ENCODE measurements around the gene RAD52.

RAD52 gene

GRCh38 chr12:896031-896430 is 53.5 kb downstream of the RAD52 start:
- in situ Hi-C loops (cut with MboI; ENCODE audit: low sequenced_read_pairs, unreplicated experiment), result no loop called here

GRCh38 chr12:894226-894625 is 55.3 kb downstream of the RAD52 start:
- in situ Hi-C loops (cut with MboI; ENCODE audit: low sequenced_read_pairs, unreplicated experiment), result no loop called here
- no peak for TF ChIP-seq CTCF (IDR thresholded peaks at IDR 0.05; ENCODE audit: borderline replicate concordance, control extremely low read depth, extremely low read depth, insufficient read depth, missing control alignments)
- DNase-seq (ENCODE audit: low spot score), result no peak

More at GRCh38 chr12:896031-896430, 53.5 kb downstream of the RAD52 start:
- TF ChIP-seq CTCF (IDR thresholded peaks at IDR 0.05; ENCODE audit: borderline replicate concordance, control extremely low read depth, extremely low read depth, insufficient read depth, missing control alignments), result no peak
- DNase-seq (ENCODE audit: low spot score), result no peak

GRCh38 chr12:886206-886605 is 63.3 kb downstream of the RAD52 start:
- no peak for TF ChIP-seq CTCF (IDR thresholded peaks at IDR 0.05; ENCODE audit: borderline replicate concordance, control extremely low read depth, extremely low read depth, insufficient read depth, missing control alignments)
- in situ Hi-C loops (cut with MboI; ENCODE audit: low sequenced_read_pairs, unreplicated experiment), result no loop called here

GRCh38 chr12:885701-886100 is 63.8 kb downstream of the RAD52 start:
- TF ChIP-seq CTCF (IDR thresholded peaks at IDR 0.05; ENCODE audit: borderline replicate concordance, control extremely low read depth, extremely low read depth, insufficient read depth, missing control alignments), result no peak
- in situ Hi-C loops (cut with MboI; ENCODE audit: low sequenced_read_pairs, unreplicated experiment), result no loop called here
- no peak for DNase-seq (ENCODE audit: low spot score)

More at GRCh38 chr12:886206-886605, 63.3 kb downstream of the RAD52 start:
- DNase-seq (ENCODE audit: low spot score), result no peak

DNA sequence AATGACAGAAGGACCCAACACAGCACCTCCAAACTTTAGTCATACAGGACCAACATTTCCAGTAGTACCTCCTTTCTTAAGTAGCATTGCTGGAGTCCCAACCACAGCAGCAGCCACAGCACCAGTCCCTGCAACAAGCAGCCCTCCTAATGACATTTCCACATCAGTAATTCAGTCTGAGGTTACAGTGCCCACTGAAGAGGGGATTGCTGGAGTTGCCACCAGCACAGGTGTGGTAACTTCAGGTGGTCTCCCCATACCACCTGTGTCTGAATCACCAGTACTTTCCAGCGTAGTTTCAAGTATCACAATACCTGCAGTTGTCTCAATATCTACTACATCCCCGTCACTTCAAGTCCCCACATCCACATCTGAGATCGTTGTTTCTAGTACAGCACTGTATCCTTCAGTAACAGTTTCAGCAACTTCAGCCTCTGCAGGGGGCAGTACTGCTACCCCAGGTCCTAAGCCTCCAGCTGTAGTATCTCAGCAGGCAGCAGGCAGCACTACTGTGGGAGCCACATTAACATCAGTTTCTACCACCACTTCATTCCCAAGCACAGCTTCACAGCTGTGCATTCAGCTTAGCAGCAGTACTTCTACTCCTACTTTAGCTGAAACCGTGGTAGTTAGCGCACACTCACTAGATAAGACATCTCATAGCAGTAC is 64.6 kb downstream of the RAD52 start:
- no peak for DNase-seq (ENCODE audit: low spot score)
- TF ChIP-seq CTCF (IDR thresholded peaks at IDR 0.05; ENCODE audit: borderline replicate concordance, control extremely low read depth, extremely low read depth, insufficient read depth, missing control alignments), result no peak
- in situ Hi-C loops (cut with MboI; ENCODE audit: low sequenced_read_pairs, unreplicated experiment), result no loop called here

GRCh38 chr12:880656-881055 is 68.8 kb downstream of the RAD52 start:
- TF ChIP-seq CTCF (IDR thresholded peaks at IDR 0.05; ENCODE audit: borderline replicate concordance, control extremely low read depth, extremely low read depth, insufficient read depth, missing control alignments), result no peak
- no peak for DNase-seq (ENCODE audit: low spot score)
- in situ Hi-C loops (cut with MboI; ENCODE audit: low sequenced_read_pairs, unreplicated experiment), result no loop called here
